ENCODE data around the gene ACSS2.

GRCh38 chr20:34923414-34923813, 47.0 kb downstream of the ACSS2 start:
- TF ChIP-seq CTCF (IDR thresholded peaks at IDR 0.05; ENCODE audit: low read length) (no peak), EZH2 (optimal IDR thresholded peaks at IDR 0.05; ENCODE audit: low read depth, low read length) (no peak)
